ENCODE measurements around the gene IRF3.
"Not testable (repeated sequence)": the region's sequence is repeated elsewhere in the genome, so short reads cannot be mapped to it uniquely, and the experiment has no call there.

Gene IRF3

DNA sequence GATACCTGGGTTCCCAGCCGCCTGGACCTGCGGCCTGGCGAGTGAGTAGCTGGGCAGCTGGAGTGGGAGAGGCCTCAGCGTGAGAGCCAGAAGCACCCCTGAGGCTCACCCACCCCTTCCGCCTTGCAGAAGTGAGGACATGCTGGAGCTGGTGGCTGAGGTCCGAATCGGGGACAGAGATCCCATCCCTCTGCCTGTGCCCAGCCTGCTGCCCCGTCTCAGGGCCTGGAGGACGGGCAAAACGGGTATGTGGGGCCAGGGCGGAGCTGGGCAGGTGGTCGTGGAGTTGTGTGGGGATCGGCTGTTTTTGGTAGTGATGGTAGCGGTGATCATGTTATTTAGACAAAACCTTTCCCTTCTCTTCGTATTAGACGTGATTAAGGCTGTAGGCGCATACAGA lies 19.1 kb downstream of the IRF3 start:
- DNase-seq (ENCODE audit: low spot score): no peak

DNA sequence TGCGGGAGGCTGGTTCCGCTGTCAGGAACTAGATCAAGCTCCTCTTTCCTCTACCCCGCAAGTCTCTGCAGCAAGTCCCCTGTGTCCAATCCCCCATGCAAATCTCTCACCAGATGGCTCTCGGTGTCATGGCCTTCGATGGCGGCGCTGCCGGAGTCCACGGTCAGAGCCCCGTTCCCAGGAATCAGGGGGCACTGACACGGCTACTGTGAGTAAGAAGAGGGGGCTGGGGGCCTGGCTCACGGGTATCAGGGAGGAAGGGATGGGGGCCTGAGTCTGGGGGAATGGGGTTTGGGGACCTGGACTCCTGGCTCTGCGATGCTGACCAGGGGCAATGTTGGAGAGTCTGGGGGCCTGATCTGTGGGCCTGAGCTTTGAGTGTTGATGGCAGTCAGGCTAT lies 19.7 kb downstream of the IRF3 start:
- DNase-seq (ENCODE audit: low spot score): no peak

DNA sequence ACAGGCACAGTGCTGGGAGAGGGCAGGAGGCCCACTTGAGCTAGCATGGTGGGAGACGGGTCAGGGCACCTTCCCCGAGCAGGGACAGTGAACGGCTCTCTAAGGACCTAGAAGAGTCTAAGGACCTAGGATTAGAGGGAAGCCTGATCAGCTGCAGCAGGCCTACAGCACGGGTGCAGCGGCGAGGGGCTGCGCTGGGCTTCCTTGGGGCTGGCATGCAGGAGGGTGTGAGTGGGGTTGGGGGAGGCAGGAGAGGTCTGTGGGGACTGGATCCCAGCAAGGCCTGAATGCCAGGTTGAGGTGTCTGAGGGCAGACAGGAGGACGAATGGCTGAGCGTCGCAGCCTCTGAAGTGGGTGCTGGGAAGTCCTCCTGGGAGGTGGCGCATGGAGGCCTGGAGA lies 20.1 kb downstream of the IRF3 start:
- DNase-seq (ENCODE audit: low spot score): no peak

DNA sequence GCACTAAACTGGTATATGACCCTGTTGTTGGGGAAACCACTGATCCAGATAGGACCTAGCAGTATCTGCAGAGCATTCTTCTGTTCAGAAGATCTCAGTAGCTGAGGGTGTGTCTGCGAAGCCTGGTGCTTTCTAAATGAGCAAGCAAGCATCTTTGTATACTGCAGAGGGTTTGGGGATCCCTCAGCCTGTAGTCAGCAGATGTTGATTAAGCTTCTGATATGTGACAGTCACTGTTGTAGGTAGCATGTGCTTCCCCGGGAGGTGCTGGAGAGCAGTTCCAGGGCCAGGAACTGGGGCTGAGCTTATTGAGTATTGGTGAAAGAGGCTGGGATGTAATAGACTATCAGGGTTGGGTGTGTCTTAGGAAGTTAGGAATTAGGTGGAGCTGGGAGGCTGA lies 22.2 kb downstream of the IRF3 start:
- no peak for DNase-seq (ENCODE audit: low spot score)

DNA sequence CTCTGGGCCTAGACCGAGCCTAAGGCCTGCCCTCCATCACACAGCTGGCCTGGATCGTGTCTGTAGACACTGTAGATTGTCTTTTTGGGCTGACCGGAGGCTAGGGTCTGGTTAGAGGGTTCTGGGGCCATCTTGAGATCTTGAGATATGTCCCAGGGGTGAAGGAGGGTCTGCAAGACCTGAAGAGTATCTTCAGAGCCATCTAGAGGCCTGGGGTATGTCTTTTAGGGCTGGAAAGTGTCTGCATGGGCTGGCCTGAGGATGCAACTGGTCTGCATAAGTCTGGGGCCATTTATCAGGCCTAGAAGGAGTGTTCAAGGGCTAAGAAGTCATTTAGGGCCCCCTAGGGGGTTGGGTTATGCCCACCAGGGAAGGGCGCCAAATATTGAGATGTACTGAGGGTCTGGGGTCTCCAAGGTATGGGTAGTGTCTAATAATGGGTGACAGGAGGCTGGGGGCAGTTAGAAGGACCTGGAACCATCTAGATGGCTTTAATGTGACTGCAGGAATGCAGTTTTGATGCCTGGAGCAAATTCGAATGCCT lies 23.1 kb downstream of the IRF3 start:
- DNase-seq (ENCODE audit: low spot score): no peak

DNA sequence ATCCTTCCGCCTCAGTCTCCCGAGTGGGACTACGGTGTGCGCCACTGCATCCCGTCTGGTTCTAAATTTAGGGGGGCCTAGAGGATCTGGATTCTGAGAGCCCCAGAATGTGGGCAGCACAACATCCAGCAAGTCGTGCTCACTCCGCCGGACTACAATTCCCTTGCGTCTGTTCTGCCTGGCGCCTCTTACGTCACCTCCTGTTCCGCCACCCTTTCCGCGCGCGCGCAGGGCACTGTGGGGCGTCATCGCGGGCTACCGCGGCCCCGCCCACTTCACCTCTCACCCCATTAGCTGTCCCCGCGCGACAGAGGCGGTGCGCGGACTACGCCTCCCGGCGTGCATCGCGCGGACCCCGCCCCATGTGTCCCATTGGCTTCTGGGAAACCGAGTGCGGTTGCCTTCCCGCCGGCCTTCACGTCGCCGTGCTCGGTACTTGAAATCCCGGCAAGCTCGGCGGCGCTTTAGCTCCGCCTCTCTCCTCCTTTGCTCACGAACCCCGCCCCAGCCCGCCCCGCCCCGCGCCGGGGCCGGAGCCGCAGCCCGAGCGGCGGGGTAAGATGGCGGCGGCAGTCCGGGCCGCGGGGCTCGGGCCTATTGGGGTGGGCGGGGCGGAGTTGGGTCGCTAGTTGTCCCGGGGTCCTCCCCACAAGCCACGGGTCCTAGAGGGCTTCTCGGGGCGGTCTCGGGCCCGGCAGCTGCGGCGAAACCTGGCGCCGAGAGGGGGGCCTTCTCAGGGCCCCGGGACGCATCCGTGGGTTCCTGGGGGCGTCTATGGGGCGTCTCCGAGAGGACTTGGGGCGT lies 23.8 kb downstream of the IRF3 start, which contains the start of gene SCAF1:
TSS of gene SCAF1 (plus strand) at position 522 of the 804 bp plus-strand sequence. CDS start 2,818 bp downstream, outside the sequence.
- DNase-seq (ENCODE audit: low spot score): peak; percentile 99

DNA sequence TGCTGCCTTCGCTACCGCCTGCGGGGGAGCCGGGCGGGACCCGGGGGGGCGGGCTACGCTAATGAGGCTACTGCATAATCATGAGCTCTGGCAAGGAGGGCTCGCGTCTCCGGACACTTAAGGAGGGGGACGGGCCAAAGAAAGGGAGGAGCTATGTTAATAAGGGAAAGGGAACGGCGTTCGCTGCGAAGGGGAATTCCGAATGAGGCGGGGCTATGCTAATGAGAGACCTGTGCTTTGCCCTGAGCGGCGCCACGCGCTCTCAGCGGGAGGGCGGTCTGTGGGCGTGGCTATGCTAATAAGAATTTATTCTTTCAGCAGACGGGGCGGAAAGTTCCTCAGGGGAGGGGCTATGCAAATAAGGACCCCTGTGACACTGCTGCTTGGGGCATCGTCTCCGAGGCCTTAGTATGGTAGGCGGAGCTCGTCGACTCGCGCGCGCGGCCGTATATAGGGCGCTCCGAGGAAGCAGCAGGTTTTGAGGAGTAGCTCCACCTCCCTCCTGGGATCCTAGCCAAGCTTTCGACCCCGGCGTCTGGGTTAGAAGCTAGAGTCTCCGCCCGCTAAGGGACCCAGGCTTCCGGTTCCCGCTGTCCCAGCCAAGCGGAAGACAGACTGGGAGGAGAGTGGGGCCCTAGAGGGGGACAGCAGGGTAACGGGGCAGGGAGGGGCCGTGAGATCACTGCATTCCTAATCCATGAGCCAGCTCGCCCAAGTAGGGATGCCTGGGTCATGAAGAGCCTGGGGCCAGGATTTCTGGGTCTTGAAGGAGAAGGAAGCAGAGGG lies 25.4 kb downstream of the IRF3 start, which contains the start of gene RRAS:
TSS of gene RRAS (minus strand) at position 31 of the 786 bp plus-strand sequence. CDS start 45 bp downstream, outside the sequence.
- DNase-seq (ENCODE audit: low spot score): peak; percentile 100

DNA sequence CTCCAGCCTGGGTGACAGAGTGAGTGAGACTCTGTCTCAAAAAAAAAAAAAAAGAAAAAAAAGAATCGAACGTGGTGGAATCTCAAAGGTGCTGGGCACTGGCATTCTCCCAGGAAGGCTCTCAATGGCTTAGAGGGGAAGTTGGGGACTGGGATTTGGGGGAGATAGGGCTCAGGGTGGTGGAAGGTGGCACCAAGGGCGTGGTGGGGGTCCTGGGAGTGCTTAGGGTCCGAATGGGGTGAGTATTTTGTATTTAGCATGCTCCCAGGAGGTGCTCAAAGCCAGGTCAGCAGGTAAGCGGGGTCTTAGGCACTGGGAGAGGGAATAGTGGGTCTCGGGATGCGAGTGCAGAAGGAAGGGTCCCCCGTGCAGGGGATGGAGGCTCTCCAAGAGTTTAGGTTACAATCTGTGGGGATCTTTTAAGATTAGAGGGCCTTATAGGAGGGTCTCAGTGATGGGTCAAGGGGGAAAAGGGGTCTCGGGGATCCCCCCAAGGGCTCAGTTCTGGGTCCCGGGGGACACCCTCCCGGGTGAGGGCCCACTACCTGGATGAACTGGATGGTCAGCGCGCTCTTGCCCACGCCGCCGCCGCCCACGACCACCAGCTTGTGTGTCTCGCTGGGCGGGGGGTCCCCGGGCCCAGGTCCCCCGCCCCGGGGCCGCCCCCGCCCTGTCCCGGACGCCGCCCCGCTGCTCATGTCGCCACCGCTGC lies 26.1 kb downstream of the IRF3 start:
- no peak for DNase-seq (ENCODE audit: low spot score)

DNA sequence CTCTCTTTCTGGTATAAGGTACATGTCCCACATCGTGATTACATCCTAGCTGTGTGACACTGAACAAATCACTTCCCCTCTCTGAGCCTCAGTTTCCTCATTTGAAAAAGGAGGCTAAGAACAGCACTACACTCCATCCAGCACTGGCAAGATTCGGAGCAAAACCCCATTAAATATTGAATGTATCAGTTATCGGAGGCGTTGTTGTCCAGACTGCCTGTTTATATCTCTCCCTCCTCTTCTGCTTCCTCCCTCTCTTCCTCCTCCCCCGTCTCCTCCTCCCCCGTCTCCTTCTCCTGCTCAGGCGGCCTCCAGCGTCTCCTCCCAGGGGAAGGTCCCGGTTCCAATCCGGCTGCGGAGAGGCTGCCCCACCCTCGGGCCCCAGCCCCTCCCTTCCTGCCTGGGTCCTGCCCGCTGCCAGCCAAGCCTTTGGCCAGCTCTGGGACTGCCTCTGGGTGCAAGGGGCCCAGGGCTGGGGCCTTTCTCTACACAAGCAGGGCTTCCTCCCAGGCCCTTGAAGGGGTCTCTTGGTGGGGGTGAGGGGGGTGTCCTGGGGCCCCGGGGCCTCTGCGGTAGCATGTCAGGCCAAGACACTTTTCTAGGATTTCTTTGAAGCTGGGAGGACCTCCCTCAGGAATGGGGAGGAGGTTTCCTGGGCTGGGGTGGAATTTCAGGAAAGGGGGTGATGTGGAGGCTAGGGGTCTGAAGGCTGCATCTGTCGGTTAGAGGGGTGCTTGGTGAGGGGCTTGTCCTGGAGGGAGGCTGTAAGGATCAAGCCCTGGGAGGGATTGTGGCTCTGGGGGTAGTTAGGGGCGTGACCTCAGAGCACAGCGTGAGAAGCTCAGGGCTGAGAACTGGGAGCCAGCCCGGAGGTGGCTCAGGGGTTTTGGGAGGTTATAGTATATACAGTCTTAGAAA lies 27.6 kb downstream of the IRF3 start:
- no peak for DNase-seq (ENCODE audit: low spot score)

DNA sequence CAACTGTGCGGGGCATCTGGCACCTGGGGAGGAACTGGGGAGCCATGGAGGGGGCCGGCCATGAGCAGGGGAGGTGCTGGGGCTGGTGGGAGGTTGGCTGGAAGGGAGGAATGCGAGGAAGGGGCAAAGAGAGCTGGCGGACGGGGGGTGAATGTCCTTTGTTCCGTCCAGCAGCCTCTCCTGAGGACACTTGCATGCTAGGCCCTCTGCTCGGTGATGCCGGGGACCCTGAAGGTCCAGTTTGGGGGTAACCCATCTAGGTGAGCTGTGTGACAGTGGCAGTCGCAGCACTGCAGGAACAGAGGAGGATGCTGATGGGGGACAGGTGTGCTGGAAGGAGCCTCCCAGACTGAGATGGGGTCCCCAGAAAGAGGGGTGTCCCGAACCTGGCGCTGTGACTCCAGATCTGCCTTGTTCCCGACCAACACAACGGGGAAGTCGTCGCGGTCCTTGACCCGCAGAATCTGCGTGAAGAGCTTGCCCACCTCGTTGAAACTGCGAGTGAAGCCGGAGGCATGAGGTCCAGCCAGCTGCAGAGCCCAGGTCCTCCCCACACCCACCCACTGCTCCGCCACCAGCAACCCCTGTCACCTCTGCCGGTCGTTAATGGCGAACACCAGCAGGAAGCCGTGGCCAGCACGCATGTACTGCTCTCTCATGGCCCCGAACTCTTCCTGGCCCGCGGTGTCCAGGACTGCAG lies 29.3 kb downstream of the IRF3 start:
- DNase-seq (ENCODE audit: low spot score): no peak

DNA sequence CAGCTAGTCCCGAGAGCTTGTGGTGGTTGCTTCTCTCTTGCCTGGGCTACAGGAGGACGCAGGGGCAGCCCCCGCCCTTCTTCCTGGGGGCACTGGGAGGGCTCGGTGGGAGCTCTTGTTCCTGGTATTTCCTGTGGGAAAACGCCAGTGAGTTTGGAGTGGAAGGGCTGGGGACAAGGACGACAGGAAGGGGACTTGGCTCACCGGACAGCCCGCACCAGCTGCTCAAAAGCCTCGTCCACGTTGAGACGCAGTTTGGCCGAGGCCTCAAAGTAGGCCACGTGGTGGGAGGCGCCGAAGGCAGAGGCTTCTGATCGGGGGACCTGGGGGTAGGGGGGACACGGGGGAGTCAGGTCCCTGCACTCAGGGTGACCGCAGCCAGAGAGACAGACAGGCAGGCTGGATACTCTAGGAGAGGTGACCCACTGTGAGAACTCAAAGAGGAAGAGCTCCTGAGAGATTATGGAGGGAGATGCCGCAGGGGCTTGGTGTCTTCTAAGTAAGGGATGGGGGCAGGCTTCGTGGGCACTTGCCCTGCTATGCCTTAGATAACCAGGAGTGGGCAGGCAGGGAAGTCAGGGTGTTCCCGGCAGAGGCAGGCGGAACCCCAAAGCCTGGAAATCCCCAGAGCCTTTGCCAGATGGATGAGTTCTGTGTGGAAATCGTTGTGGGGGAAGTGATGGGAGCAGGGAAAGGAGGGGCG lies 30.0 kb downstream of the IRF3 start:
- DNase-seq (ENCODE audit: low spot score): no peak

DNA sequence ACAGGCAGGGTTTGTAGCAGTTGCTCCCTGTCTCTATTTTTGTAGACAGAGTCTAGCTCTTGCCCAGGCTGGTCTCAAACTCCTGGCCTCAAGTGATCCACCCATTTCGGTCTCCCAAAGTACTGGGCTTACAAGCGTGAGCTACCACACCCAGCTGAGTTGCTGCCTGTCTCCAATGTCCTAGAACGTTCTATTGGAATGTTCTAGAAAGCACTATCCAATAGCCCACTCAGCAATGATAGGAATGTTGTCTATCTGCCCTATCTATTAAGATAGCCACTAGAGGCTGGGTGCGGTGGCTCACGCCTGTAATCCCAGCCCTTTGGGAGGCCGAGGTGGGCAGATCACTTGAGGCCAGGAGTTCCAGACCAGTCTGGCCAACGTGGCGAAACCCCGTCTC lies 32.4 kb downstream of the IRF3 start:
- DNase-seq (ENCODE audit: low spot score): not testable (repeated sequence)

DNA sequence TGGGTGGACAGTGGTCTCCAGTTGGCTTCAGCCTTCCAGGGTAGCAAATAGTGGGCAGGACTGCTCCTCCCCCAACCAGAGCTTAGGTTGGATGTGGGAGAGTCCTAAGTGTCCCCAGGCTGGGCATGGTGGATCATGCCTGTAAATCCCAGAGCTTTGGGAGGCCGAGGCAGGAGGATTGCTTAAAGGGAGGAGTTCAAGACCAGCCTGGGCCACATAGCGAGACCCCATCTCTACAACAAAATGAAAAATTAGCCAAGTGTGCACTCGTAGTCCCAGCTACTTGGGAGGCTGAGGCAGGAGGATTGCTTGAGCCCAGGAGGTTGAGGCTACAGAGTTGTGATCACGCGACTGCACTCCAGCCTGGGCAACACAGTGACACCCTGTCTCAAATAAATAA lies 33.1 kb downstream of the IRF3 start:
- DNase-seq (ENCODE audit: low spot score): no peak

DNA sequence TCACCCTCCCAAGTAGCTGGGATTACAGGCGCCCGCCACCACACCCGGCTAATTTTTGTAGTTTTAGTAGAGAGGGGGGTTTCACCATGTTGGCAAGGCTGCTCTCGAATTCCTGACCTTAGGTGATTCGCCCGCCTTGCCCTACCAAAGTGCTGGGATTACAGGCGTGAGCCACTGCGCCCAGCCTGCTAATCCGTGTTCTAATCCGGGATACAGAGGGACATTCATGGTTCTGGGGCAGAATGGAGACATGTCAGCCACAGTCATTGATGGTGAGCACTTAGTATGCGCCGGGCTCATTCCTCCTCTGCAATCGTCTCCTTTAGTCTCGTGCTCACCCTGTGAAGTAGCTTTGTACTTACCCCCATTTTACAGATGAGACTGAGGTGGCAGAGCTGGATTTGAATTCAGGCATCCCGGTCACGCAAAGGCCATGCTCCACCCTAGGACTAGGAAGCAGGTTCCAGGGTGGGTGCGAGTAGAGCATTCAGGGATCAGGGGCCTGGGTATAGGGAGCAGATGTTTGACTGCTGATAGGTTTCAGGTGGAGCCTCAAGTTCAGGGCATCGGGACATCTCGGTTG lies 34.0 kb downstream of the IRF3 start:
- no peak for DNase-seq (ENCODE audit: low spot score)

DNA sequence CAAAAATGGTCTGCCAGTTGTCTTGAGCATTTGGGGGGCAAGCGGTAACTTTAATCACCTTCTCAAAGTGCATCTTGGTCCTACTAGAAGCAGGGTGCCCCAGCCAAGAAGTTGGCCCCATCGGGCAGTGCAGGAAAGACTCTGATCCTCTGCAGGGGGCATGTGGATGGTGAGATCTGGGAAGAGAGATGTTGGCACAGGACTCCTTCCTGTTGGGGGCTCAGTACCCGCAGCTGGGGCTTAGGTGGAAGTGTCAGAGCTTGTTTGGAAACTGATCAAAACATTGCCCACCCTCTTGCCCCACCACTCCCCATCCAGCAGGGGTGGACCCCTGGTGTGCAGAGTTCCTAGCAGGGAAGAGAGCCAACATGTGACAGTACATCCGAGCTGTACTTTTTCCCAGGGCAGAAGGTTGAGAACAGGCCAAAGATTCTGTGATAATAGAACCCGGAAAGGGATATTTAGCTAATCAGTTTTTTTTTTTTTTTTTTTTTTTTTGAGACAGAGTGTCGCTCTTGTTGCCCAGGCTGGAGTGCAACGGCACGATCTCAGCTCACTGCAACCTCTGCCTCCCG lies 34.6 kb downstream of the IRF3 start:
- DNase-seq (ENCODE audit: low spot score): no peak

DNA sequence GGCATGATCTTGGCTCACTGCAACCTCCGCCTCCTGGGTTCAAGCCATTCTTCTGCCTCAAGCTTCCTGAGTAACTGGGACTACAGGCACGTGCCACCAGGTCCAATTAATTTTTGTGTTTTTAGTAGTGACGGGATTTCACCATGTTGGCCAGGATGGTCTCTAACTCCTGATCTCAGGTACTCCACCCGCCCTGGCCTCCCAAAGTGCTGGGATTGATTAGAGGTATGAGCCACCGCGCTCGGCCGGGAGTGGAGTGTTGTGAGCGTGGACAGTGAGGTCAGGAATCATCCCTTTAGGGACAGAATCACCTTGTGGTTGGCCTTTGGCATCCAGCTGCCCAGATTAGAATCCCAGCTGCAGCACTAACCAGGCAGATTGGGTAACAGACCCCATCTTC lies 36.0 kb downstream of the IRF3 start:
- no peak for DNase-seq (ENCODE audit: low spot score)

DNA sequence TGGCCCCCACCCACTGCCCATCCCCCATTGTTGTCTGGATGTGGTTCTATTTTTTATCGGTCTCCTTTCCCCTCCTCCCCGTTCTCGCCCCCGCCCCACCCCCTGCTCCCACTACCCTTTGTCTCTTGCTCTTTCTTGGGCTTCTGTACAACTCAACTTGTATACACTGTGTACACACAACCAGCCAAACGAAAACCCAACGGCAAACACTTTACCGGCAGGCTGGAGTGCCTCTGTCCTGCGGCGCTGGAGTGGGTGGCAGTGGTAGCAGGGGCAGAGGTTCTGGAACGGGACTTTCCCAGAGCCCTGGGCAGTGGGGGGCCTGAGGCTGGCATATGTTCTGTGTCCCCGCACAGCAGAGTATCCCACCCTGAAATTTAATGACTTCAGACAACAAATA lies 39.4 kb downstream of the IRF3 start:
- DNase-seq (ENCODE audit: low spot score): no peak

DNA sequence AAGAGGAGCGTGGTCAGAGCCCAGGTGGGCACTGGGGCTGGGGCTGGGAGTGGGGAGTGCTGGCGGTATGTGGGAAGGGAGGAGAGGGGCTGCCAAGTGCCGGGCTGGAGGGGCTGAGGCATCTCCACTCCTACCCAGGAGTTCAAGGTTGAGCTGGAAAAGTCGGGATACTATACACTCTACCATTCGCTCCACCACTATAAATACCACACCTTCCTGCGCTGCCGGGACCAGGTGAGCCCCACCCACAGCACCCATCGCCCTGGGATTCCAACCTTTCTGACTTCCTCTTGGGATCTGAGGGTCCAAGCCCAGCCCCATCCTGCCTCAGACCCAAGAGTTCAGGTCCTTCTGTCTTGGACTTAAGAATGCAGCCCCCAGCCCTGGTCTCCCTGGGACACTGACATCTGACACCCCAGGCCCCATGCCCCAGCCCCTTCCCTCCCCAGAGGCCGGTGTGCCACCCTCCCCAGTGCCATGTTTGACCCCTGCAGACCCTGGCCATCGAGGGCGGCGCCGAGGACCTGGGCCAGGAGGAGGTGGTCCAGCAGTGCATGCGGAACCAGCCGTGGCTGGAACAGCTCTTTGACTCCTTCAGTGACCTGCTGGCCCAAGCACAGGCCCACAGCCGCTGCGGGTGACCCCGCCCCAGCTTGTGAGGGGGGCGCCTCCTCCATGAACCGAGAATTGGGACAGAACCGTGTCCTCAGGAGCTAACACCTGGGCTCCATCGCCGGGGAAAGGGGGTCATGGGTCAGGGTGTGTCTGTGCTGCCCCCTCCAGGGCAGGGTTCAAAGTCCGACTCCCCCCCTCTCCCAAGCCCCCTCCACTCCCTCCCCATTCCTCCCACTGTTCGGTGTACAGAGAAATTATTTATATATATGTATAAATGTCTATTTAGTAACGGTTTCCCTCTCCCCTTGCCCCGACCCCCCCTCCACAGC lies 40.4 kb downstream of the IRF3 start:
- no peak for DNase-seq (ENCODE audit: low spot score)

Data from CD4-positive, alpha-beta T cell treated with Interleukin-2 at 100 ng/mL for 4 hours (primary cell).